ENCODE data around the gene C1orf198. TPM values are rescaled to one million over a fixed set of nuclear protein-coding genes. Genes with fewer than 3 reads are reported as not detected.

C1orf198 gene
- total and polyA plus RNA-seq, 8 donors, result 16.5 to 35.3 (median 20.7) TPM

GRCh38 chr1:230899841-230900251 lies 31.5 kb upstream of the C1orf198 start:
- H3K27ac ChIP-seq, result peak overlapping the region in 2 of 4 donors; percentile 6 to 34
- DNase-seq (no peak), ATAC-seq (peak; percentile 56 to 68 (median 65)), FAIRE-seq (no peak)
- no peaks in the 10 kb centered on the region for H3K4me1 ChIP-seq
- intact Hi-C loops (cut with DNase I), result no loop called here
- no peak for TF ChIP-seq CTCF (IDR thresholded peaks at IDR 0.05)
- H3K4me3 ChIP-seq, result no peak overlapping the region
- WGBS, 2 donors, result 50 to 58% methylated on average over 5 of the region's 5 CpGs
- no peaks in the 10 kb centered on the region for H3K36me3 ChIP-seq
- no peaks in the 10 kb centered on the region for H3K9me3 ChIP-seq
- no peaks in the 10 kb centered on the region for H3K27me3 ChIP-seq

DNA sequence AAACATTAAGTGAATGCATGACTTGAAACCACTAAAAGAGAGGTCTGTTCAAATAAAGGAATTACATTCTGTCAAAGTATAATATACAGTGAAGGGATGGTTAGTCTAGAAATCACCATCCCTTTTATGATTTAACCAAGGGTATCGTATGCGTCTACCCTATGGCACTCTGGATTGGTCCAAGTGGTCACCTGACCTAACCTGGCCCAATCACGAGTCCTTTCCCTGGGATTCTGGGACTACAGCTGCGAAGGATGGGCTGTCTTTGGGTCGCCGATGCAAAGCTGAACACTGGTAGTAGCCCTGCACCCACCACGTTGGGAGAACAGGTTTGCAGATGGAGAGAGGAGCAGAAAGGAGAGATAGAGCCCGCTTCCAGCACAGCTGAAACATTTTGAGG lies 30.4 kb upstream of the C1orf198 start:
- no peak for FAIRE-seq
- Histone ChIP-seq H3K36me3 (no peaks in the 10 kb centered on the region), H3K27me3 (no peaks in the 10 kb centered on the region), H3K9me3 (no peaks in the 10 kb centered on the region), H3K27ac (no peak overlapping the region), H3K4me3 (no peak overlapping the region), H3K4me1 (no peaks in the 10 kb centered on the region)
- no peak for TF ChIP-seq CTCF (IDR thresholded peaks at IDR 0.05)
- 82 to 85% methylated on average over 8 of the region's 8 CpGs for WGBS, 2 donors
- ATAC-seq, result no peak
- no peak for DNase-seq
- intact Hi-C loops (cut with DNase I), result no loop called here

DNA sequence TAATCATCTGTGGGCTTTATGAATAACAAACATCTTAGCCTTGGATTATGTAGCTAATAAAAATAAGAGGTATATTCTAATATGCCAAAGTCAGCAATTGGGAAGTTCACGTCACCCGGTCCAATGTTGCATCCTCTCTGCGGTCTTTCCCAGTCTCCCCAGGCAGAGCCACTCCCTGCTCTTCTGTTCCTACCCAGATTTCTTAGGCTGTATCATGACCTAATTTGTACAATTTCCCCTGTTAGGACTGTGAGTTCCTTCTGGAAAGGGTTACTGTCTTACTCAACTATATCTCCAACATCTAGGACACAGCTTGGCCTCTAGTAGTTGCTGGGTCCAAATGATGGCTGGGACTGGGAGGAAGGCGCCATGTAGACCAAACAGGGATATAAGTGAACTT lies 29.8 kb upstream of the C1orf198 start:
- no peak overlapping the region for H3K4me3 ChIP-seq
- no peak for TF ChIP-seq CTCF (IDR thresholded peaks at IDR 0.05)
- WGBS, 2 donors, result 92 to 94% methylated on average over 4 of the region's 4 CpGs
- H3K27me3 ChIP-seq, result no peaks in the 10 kb centered on the region
- ATAC-seq (no peak), FAIRE-seq (no peak), DNase-seq (no peak)
- H3K27ac ChIP-seq, result no peak overlapping the region
- intact Hi-C loops (cut with DNase I), result no loop called here
- H3K9me3 ChIP-seq, result no peaks in the 10 kb centered on the region
- H3K36me3 ChIP-seq, result no peaks in the 10 kb centered on the region
- no peaks in the 10 kb centered on the region for H3K4me1 ChIP-seq

- 62 to 73% methylated on average over 1 of the region's 1 CpG for WGBS, 2 donors
- intact Hi-C loops (cut with DNase I), result no loop called here
- no peaks in the 10 kb centered on the region for H3K36me3 ChIP-seq
- no peak overlapping the region for H3K27ac ChIP-seq
- no peaks in the 10 kb centered on the region for H3K9me3 ChIP-seq
- no peaks in the 10 kb centered on the region for H3K27me3 ChIP-seq
- no peak overlapping the region for H3K4me3 ChIP-seq
- no peaks in the 10 kb centered on the region for H3K4me1 ChIP-seq
- ATAC-seq (no peak), DNase-seq (no peak), FAIRE-seq (no peak)
- no peak for TF ChIP-seq CTCF (IDR thresholded peaks at IDR 0.05)
Observed at GRCh38 chr1:230896779-230897178, 28.5 kb upstream of the C1orf198 start.

DNA sequence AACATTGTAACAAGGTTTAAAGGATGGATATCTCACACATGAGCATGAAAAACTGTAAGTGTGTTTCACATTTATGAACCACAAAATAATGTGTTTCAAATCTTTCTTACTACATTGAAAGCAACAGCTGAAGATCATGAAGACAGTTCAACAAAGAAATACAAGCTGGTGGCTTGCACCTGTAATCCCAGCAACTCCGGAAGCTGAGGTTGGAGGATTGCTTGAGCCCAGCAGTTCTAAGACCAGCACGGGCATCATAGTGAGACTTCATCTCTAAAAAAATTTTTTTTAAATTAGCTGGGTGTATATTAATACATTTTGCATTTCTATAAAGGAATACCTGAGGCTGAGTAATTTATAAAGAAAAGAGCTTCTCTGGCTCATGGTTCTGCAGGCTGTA lies 27.1 kb upstream of the C1orf198 start:
- Histone ChIP-seq H3K27me3 (no peaks in the 10 kb centered on the region), H3K4me1 (no peaks in the 10 kb centered on the region), H3K4me3 (no peak overlapping the region), H3K9me3 (no peaks in the 10 kb centered on the region), H3K27ac (no peak overlapping the region), H3K36me3 (no peaks in the 10 kb centered on the region)
- intact Hi-C loops (cut with DNase I), result no loop called here
- ATAC-seq (no peak), DNase-seq (no peak), FAIRE-seq (no peak)
- WGBS, 2 donors, result 85 to 91% methylated on average over 2 of the region's 2 CpGs
- TF ChIP-seq CTCF (IDR thresholded peaks at IDR 0.05), result no peak
